HL-60 (cell line): Measurements from ENCODE around the gene DCC. TPM values are rescaled to one million over a fixed set of nuclear protein-coding genes. Genes with fewer than 3 reads are reported as not detected.

Experiments
- microRNA-seq: library from miRNA; unstranded; fragments of <30 nt; microRNA quantifications from one replicate; pipeline ENCODE4, GENCODE V29; 2018

The DCC gene

Small RNA genes lying within 50 kb of the gene (microRNA-seq; reads per million reads assigned to microRNA genes)
- not detected for gene MIR4528
